Liver (tissue), 9 donors: ENCODE measurements around the gene ITPA. TPM values are rescaled to one million over a fixed set of nuclear protein-coding genes. Genes with fewer than 3 reads are reported as not detected.

Experiments used
- DNase-seq: peaks from one replicate; pipeline ENCODE4 v3.0.0-alpha.2; 2017; ENCODE audit warnings: low spot score
- H3K27ac ChIP-seq, 2 donors: one replicate each; pipeline ENCODE4 v1.7.0; 2013; ENCODE audit warnings: inconsistent platforms in 2 of 2, low read length in 2 of 2, control low read depth in 1 of 2, low read depth in 1 of 2, mild to moderate bottlenecking in 1 of 2
- H3K27me3 ChIP-seq, 4 donors: one replicate each; pipeline versions ENCODE4 v1.6.1 to v1.7.0; 2013; ENCODE audit warnings: low read length in 3 of 4, inconsistent platforms in 1 of 4, mild to moderate bottlenecking in 1 of 4, moderate library complexity in 1 of 4; ENCODE audit not compliant: control insufficient read depth in 4 of 4, insufficient read depth in 4 of 4
- H3K36me3 ChIP-seq, 4 donors: one replicate each; pipeline versions ENCODE4 v1.6.1 to v1.7.0; 2013; ENCODE audit warnings: low read length in 3 of 4, mild to moderate bottlenecking in 3 of 4, low read depth in 1 of 4, moderate library complexity in 1 of 4; ENCODE audit not compliant: control insufficient read depth in 4 of 4, insufficient read depth in 3 of 4
- H3K4me1 ChIP-seq, 4 donors: one replicate each; pipeline versions ENCODE4 v1.6.1 to v1.7.0; 2013; ENCODE audit warnings: low read length in 3 of 4, mild to moderate bottlenecking in 3 of 4, moderate library complexity in 1 of 4; ENCODE audit not compliant: control insufficient read depth in 4 of 4, insufficient read depth in 4 of 4
- H3K4me3 ChIP-seq, 3 donors: one replicate each; pipeline versions ENCODE4 v1.6.1 to v1.7.0; 2013; ENCODE audit warnings: low read length in 3 of 3, control low read depth in 1 of 3, low read depth in 1 of 3, mild to moderate bottlenecking in 1 of 3
- H3K9ac ChIP-seq, 2 donors: one replicate each; pipeline ENCODE4 v1.7.0; 2013; ENCODE audit warnings: low read length in 2 of 2, mild to moderate bottlenecking in 2 of 2, moderate library complexity in 2 of 2, control low read depth in 1 of 2, low read depth in 1 of 2
- H3K9me3 ChIP-seq, 4 donors: one replicate each; pipeline versions ENCODE4 v1.6.1 to v1.7.0; 2013; ENCODE audit warnings: low read length in 3 of 4; ENCODE audit not compliant: control insufficient read depth in 4 of 4
- EGR1 ChIP-seq, 2 donors: IDR thresholded peaks; 2 replicates each; pipeline ENCODE4 v1.6.1; 2016 to 2018; ENCODE audit warnings: antibody characterized with exemption in 2 of 2, low read depth in 2 of 2
- FOXA1 ChIP-seq: IDR thresholded peaks from 2 replicates; pipeline ENCODE4 v1.6.1; 2016; ENCODE audit warnings: antibody characterized with exemption
- FOXA2 ChIP-seq: IDR thresholded peaks from 2 replicates; pipeline ENCODE4 v1.6.1; 2016; ENCODE audit warnings: antibody characterized with exemption
- GABPA ChIP-seq, 2 donors: IDR thresholded peaks in 1 of 2; conservative IDR thresholded peaks in 1 of 2; 2 replicates each; pipeline ENCODE4 v1.6.1; 2016; ENCODE audit warnings: antibody characterized with exemption in 2 of 2, mild to moderate bottlenecking in 1 of 2, moderate library complexity in 1 of 2
- HNF4A ChIP-seq, 2 donors: conservative IDR thresholded peaks; 2 replicates each; pipeline ENCODE4 v1.6.1; 2016; ENCODE audit warnings: antibody characterized with exemption in 2 of 2, mild to moderate bottlenecking in 2 of 2
- HNF4G ChIP-seq: IDR thresholded peaks from 2 replicates; pipeline ENCODE4 v1.6.1; 2016; ENCODE audit warnings: antibody characterized with exemption
- JUND ChIP-seq, 2 donors: IDR thresholded peaks; 2 replicates each; pipeline ENCODE4 v1.6.1; 2016; ENCODE audit warnings: antibody characterized with exemption in 2 of 2
- NR2F2 ChIP-seq: IDR thresholded peaks from 2 replicates; pipeline ENCODE4 v1.6.1; 2016; ENCODE audit warnings: antibody characterized with exemption
- RAD21 ChIP-seq, 2 donors: IDR thresholded peaks; 2 replicates each; pipeline ENCODE4 v1.6.1; 2016; ENCODE audit warnings: antibody characterized with exemption in 2 of 2, mild to moderate bottlenecking in 2 of 2
- RXRA ChIP-seq, 2 donors: IDR thresholded peaks; 2 replicates each; pipeline ENCODE4 v1.6.1; 2017 to 2018; ENCODE audit warnings: antibody characterized with exemption in 2 of 2, mild to moderate bottlenecking in 1 of 2
- SP1 ChIP-seq: IDR thresholded peaks from 2 replicates; pipeline ENCODE4 v1.6.1; 2018; ENCODE audit warnings: antibody characterized with exemption, mild to moderate bottlenecking
- TAF1 ChIP-seq: conservative IDR thresholded peaks from 2 replicates; pipeline ENCODE4 v1.6.1; 2016; ENCODE audit warnings: antibody characterized with exemption, mild to moderate bottlenecking
- YY1 ChIP-seq: IDR thresholded peaks from 2 replicates; pipeline ENCODE4 v1.6.1; 2016; ENCODE audit warnings: antibody characterized with exemption, mild to moderate bottlenecking
- WGBS: extraction: QIAGEN DNeasy Blood & Tissue Kit; methylation state at CpG from one replicate; pipeline ENCODE4 v1.1.7; 2013; 5-methylcytosine and 5-hydroxymethylcytosine counted together
- polyA plus RNA-seq, 2 donors: library from polyadenylated mRNA; stranded (reverse) in 1 of 2; unstranded in 1 of 2; fragments of 200-250 nt in 1 of 2; fragments of >200 nt in 1 of 2; fragmentation: Nextera tagmentation in 1 of 2; extraction: Ambion mirVana in 1 of 2; gene quantifications; one replicate each; pipeline versions ENCODE4 v1.2.1 to v1.2.3, GENCODE V29; 2013 to 2015
- total RNA-seq, 2 donors: library from RNA; depleted of rRNA; stranded (reverse); fragments of >200 nt; gene quantifications; one replicate each; pipeline ENCODE4 v1.2.3, GENCODE V29; 2014
- TF ChIP-seq, protein P1 (sequence below): IDR thresholded peaks from 2 replicates; pipeline ENCODE4 v1.6.1; 2016; ENCODE audit warnings: antibody characterized with exemption
- TF ChIP-seq, protein P2 (sequence below): IDR thresholded peaks from 2 replicates; pipeline ENCODE4 v1.6.1; 2016; ENCODE audit warnings: antibody characterized with exemption
- TF ChIP-seq, protein P3 (sequence below): IDR thresholded peaks from 2 replicates; pipeline ENCODE4 v1.6.1; 2016; ENCODE audit warnings: antibody characterized with exemption
- TF ChIP-seq, protein P4 (sequence below): IDR thresholded peaks from 2 replicates; pipeline ENCODE4 v1.6.1; 2016; ENCODE audit warnings: antibody characterized with exemption, mild to moderate bottlenecking
- TF ChIP-seq, protein P5 (sequence below): fragments of 150-350 bp; IDR thresholded peaks from 2 replicates; pipeline ENCODE4 v1.5.1; 2017; ENCODE audit warnings: improper control_type of control experiment, low read depth, low read length; ENCODE audit not compliant: missing input control
- donor health status: healthy.
- donor health status: healthy.
- donor health status: healthy.
- donor health status: healthy.
- donor health status: healthy.

Gene ITPA
- total and polyA plus RNA-seq, 4 donors = 14.4 to 39.8 (median 19.7) TPM

DNA sequence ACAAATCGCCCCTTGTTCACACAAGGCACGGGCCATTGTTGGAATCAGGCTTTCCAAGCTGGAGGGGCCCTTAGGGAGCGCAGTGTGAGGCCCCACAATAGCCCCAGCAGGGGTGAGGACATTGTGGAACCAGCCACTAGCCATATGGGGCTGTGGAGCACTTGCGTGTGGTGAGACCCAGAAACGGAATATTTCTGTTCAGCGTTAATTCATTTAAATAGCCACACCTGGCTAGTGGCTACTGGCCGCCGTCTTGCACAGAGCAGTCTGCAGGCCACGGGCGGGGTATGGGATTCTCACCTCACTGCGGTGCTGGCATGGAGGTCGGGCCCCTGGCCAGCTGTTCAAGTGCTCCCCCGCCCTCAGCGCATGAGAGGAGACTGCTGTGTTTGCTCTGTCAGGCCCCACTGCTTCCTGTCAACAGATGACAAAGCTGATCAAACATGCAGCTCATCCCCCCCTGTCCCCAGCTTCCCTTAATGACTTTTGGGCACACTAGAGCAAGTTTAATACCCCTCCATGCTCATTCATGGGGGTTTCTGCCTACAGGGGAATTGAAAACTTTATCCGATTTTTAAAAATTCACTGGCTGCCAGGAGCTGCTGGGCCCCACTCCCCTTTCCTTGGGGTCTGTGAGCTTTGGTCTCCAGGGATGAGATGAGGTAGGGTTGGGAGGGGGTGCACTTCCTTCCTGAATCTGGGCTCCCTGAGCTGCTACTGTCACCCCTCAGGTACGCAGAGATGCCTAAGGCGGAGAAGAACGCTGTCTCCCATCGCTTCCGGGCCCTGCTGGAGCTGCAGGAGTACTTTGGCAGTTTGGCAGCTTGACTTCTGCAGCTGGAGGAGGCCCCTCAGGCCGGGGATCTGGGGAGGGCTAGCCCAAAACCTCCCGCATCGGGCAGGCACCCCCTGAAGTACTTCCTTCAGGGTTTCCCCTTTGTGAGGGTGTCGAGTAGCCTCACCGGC, 13.6 kb downstream of the ITPA start:
- Histone ChIP-seq H3K9ac (no peak overlapping the region), H3K36me3 (peaks cover 2 to 17% (median 12%) of the 10 kb centered on the region in 4 donors), H3K9me3 (no peaks in the 10 kb centered on the region), H3K4me1 (peaks cover 0 to 6% (median 2%) of the 10 kb centered on the region in 4 donors), H3K4me3 (no peak overlapping the region), H3K27me3 (no peaks in the 10 kb centered on the region), H3K27ac (no peak overlapping the region)
- TF ChIP-seq, protein P1, sequence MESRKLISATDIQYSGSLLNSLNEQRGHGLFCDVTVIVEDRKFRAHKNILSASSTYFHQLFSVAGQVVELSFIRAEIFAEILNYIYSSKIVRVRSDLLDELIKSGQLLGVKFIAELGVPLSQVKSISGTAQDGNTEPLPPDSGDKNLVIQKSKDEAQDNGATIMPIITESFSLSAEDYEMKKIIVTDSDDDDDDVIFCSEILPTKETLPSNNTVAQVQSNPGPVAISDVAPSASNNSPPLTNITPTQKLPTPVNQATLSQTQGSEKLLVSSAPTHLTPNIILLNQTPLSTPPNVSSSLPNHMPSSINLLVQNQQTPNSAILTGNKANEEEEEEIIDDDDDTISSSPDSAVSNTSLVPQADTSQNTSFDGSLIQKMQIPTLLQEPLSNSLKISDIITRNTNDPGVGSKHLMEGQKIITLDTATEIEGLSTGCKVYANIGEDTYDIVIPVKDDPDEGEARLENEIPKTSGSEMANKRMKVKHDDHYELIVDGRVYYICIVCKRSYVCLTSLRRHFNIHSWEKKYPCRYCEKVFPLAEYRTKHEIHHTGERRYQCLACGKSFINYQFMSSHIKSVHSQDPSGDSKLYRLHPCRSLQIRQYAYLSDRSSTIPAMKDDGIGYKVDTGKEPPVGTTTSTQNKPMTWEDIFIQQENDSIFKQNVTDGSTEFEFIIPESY = no peak
- TF ChIP-seq, protein P2, sequence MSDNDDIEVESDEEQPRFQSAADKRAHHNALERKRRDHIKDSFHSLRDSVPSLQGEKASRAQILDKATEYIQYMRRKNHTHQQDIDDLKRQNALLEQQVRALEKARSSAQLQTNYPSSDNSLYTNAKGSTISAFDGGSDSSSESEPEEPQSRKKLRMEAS = no peak
- TF ChIP-seq HNF4A (conservative IDR thresholded peaks at IDR 0.05) (no peak), FOXA1 (no peak), SP1 (no peak), JUND (IDR thresholded peaks at IDR 0.05) (no peak), RXRA (IDR thresholded peaks at IDR 0.05) (no peak), HNF4G (no peak), EGR1 (IDR thresholded peaks at IDR 0.05; ENCODE audit: low read depth in 2 of 2) (no peak), NR2F2 (no peak)
- TF ChIP-seq, protein P3, sequence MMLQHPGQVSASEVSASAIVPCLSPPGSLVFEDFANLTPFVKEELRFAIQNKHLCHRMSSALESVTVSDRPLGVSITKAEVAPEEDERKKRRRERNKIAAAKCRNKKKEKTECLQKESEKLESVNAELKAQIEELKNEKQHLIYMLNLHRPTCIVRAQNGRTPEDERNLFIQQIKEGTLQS = no peak
- TF ChIP-seq, protein P4, sequence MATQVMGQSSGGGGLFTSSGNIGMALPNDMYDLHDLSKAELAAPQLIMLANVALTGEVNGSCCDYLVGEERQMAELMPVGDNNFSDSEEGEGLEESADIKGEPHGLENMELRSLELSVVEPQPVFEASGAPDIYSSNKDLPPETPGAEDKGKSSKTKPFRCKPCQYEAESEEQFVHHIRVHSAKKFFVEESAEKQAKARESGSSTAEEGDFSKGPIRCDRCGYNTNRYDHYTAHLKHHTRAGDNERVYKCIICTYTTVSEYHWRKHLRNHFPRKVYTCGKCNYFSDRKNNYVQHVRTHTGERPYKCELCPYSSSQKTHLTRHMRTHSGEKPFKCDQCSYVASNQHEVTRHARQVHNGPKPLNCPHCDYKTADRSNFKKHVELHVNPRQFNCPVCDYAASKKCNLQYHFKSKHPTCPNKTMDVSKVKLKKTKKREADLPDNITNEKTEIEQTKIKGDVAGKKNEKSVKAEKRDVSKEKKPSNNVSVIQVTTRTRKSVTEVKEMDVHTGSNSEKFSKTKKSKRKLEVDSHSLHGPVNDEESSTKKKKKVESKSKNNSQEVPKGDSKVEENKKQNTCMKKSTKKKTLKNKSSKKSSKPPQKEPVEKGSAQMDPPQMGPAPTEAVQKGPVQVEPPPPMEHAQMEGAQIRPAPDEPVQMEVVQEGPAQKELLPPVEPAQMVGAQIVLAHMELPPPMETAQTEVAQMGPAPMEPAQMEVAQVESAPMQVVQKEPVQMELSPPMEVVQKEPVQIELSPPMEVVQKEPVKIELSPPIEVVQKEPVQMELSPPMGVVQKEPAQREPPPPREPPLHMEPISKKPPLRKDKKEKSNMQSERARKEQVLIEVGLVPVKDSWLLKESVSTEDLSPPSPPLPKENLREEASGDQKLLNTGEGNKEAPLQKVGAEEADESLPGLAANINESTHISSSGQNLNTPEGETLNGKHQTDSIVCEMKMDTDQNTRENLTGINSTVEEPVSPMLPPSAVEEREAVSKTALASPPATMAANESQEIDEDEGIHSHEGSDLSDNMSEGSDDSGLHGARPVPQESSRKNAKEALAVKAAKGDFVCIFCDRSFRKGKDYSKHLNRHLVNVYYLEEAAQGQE = no peak
- WGBS = 82% methylated on average over 25 of the region's 25 CpGs
- DNase-seq = peak; percentile 65

DNA sequence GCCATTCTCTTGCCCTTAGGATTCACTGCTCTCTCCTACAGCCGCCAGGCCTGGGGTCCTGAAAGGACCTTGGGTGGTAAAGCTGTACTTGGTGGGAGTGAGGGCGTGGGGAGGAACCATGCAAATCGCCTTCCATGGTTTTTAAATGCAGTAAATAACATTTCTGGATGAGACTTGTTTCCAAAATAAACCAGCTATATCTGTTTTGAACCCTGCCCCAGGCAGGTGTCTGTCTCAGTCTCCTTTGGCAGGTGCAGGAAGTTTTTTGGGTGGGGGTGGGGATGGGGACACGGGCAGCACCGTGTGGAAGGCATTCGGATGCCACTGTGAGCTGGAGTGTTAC, 14.3 kb downstream of the ITPA start:
- H3K36me3 ChIP-seq = peaks cover 2 to 17% (median 12%) of the 10 kb centered on the region in 4 donors
- H3K27ac ChIP-seq = no peak overlapping the region
- H3K4me1 ChIP-seq = peaks cover 0 to 1% (median 0%) of the 10 kb centered on the region in 4 donors
- H3K4me3 ChIP-seq = no peak overlapping the region
- no peaks in the 10 kb centered on the region for H3K9me3 ChIP-seq
- H3K27me3 ChIP-seq = no peaks in the 10 kb centered on the region
- no peak overlapping the region for H3K9ac ChIP-seq
- 91% methylated on average over 6 of the region's 6 CpGs for WGBS
- no peak for DNase-seq
- TF ChIP-seq GABPA (IDR thresholded peaks at IDR 0.05 in 1 of 2, conservative IDR thresholded peaks at IDR 0.05 in 1 of 2) (no peak), YY1 (no peak), FOXA1 (no peak), EGR1 (IDR thresholded peaks at IDR 0.05; ENCODE audit: low read depth in 2 of 2) (no peak), RAD21 (IDR thresholded peaks at IDR 0.05) (no peak), HNF4A (conservative IDR thresholded peaks at IDR 0.05) (no peak), HNF4G (no peak), TAF1 (no peak), NR2F2 (no peak), FOXA2 (no peak), RXRA (IDR thresholded peaks at IDR 0.05) (no peak), JUND (IDR thresholded peaks at IDR 0.05) (no peak)
- TF ChIP-seq, protein P2 = no peak
- TF ChIP-seq, protein P5, sequence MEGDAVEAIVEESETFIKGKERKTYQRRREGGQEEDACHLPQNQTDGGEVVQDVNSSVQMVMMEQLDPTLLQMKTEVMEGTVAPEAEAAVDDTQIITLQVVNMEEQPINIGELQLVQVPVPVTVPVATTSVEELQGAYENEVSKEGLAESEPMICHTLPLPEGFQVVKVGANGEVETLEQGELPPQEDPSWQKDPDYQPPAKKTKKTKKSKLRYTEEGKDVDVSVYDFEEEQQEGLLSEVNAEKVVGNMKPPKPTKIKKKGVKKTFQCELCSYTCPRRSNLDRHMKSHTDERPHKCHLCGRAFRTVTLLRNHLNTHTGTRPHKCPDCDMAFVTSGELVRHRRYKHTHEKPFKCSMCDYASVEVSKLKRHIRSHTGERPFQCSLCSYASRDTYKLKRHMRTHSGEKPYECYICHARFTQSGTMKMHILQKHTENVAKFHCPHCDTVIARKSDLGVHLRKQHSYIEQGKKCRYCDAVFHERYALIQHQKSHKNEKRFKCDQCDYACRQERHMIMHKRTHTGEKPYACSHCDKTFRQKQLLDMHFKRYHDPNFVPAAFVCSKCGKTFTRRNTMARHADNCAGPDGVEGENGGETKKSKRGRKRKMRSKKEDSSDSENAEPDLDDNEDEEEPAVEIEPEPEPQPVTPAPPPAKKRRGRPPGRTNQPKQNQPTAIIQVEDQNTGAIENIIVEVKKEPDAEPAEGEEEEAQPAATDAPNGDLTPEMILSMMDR = no peak
- TF ChIP-seq, protein P1 = no peak
- TF ChIP-seq, protein P3 = no peak
